Mesendoderm (in vitro differentiated cells): Measurements from ENCODE around the gene RPS6KA2.

Experiments
- DNase-seq: peaks from one replicate; pipeline ENCODE4 v3.0.0; 2013
- H2AK5ac ChIP-seq: 2 replicates; pipeline ENCODE4 v1.6.1; 2013; ENCODE audit warnings: low read length, inconsistent platforms
- H2BK120ac ChIP-seq: 2 replicates; pipeline ENCODE4 v1.6.1; 2013; ENCODE audit warnings: low read depth, mild to moderate bottlenecking, low read length, moderate library complexity, mixed read lengths
- H2BK15ac ChIP-seq: replicated peaks from 2 replicates; pipeline ENCODE4 v1.6.1; 2013; ENCODE audit warnings: low read depth, mild to moderate bottlenecking, moderate library complexity
- H2BK5ac ChIP-seq: 2 replicates; pipeline ENCODE4 v1.6.1; 2013; ENCODE audit warnings: low read length, inconsistent platforms
- H3K18ac ChIP-seq: 2 replicates; pipeline ENCODE4 v1.6.1; 2013; ENCODE audit warnings: mild to moderate bottlenecking, low read length, mixed read lengths
- H3K23ac ChIP-seq: one replicate; pipeline ENCODE4 v1.6.1; 2013; ENCODE audit warnings: low read length
- H3K27ac ChIP-seq: 2 replicates; pipeline ENCODE4 v1.5.1; 2013; ENCODE audit warnings: low read depth, mild to moderate bottlenecking, inconsistent platforms, low read length, moderate library complexity
- H3K27me3 ChIP-seq: 2 replicates; pipeline ENCODE4 v1.6.1; 2013; ENCODE audit warnings: low read length, control low read depth, mild to moderate bottlenecking, inconsistent platforms; ENCODE audit not compliant: insufficient read depth, poor library complexity
- H3K36me3 ChIP-seq: 2 replicates; pipeline ENCODE4 v1.6.1; 2013; ENCODE audit warnings: low read length, inconsistent platforms; ENCODE audit not compliant: control insufficient read depth, insufficient read depth
- H3K4ac ChIP-seq: one replicate; pipeline ENCODE4 v1.6.1; 2013; ENCODE audit warnings: low read depth, mild to moderate bottlenecking, low read length, moderate library complexity
- H3K4me1 ChIP-seq: 2 replicates; pipeline ENCODE4 v1.6.1; 2013; ENCODE audit warnings: low read depth, low read length, inconsistent platforms; ENCODE audit not compliant: control insufficient read depth
- H3K4me2 ChIP-seq: 2 replicates; pipeline ENCODE4 v1.6.1; 2013; ENCODE audit warnings: low read length
- H3K4me3 ChIP-seq: 2 replicates; pipeline ENCODE4 v1.5.1; 2013; ENCODE audit warnings: mild to moderate bottlenecking, low read length
- H3K56ac ChIP-seq: one replicate; pipeline ENCODE4 v1.6.1; 2013; ENCODE audit warnings: low read length
- H3K79me1 ChIP-seq: 2 replicates; pipeline ENCODE4 v1.6.1; 2013; ENCODE audit warnings: low read length, inconsistent platforms
- H3K79me2 ChIP-seq: 2 replicates; pipeline ENCODE4 v1.6.1; 2013; ENCODE audit warnings: mild to moderate bottlenecking, low read length; ENCODE audit not compliant: control insufficient read depth, insufficient read depth
- H3K9ac ChIP-seq: 2 replicates; pipeline ENCODE4 v1.6.1; 2013; ENCODE audit warnings: low read length, inconsistent platforms
- H4K5ac ChIP-seq: one replicate; pipeline ENCODE4 v1.6.1; 2013; ENCODE audit warnings: low read length
- H4K8ac ChIP-seq: one replicate; pipeline ENCODE4 v1.6.1; 2013; ENCODE audit warnings: low read depth, mild to moderate bottlenecking, control low read depth, low read length, moderate library complexity
- WGBS: extraction: QIAGEN DNeasy Blood & Tissue Kit; methylation state at CpG from one replicate; pipeline ENCODE4 v1.1.7; 2013; ENCODE audit warnings: low lambda C conversion rate, missing lambda C conversion rate; ENCODE audit not compliant: insufficient coverage; ENCODE audit errors: extremely low coverage; 5-methylcytosine and 5-hydroxymethylcytosine counted together

RPS6KA2 gene

DNA sequence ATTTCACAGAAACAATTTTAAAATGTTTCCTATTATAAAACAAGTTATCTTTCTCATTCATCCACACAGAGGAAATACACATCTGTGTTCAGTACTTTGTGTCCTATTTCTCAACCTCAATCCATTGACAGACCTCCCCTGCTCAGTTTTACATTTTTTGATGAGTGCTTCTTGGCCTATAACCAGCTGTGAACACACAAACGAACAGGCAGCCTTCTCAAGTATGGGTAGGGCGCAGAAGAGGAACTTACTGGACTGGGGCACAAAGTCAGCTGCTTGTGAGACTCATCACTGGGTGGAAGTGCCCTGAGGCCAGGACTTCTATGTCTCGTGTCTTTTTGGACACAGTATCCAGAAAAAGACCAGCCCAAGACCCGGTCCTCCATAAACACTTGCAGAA, 2.8 kb downstream of the RPS6KA2 start:
- Histone ChIP-seq H3K27me3 (no peaks in the 10 kb centered on the region), H3K79me1 (peaks cover 7% of the 10 kb centered on the region), H4K8ac (no peak overlapping the region), H3K23ac (no peak overlapping the region), H3K18ac (no peak overlapping the region), H3K9ac (no peak overlapping the region), H3K4me2 (no peak overlapping the region), H3K4me3 (no peak overlapping the region), H3K27ac (no peak overlapping the region), H2BK120ac (no peak overlapping the region), H3K4ac (no peak overlapping the region), H3K36me3 (no peaks in the 10 kb centered on the region), H3K4me1 (peaks cover 4% of the 10 kb centered on the region), H2BK15ac (no peak overlapping the region), H2AK5ac (no peak overlapping the region), H2BK5ac (no peak overlapping the region), H4K5ac (no peak overlapping the region), H3K56ac (no peak overlapping the region), H3K79me2 (peaks cover 3% of the 10 kb centered on the region)
- DNase-seq = no peak
- no CpG with 5 or more reads among the region's 4 CpGs for WGBS

DNA sequence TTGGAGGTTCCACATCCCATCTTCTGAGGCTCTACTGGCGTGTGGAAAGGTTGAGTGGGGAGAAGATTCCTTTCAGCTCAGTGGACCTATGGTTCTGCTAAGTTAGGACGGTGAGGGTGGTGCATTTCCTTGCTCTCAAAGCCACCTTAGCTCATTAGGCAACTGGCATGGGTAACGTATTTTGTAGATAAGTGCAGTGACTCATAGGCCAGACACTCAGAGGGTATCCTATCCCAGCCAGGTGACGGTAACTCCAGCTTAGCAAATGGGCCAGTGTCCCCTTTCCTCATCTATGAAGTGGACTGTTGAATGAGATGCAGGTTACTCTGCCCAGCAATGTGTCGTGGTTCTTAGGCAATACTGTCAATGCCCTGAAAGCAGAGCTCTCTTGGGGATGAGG, 3.7 kb downstream of the RPS6KA2 start:
- H3K27ac ChIP-seq = no peak overlapping the region
- H3K56ac ChIP-seq = no peak overlapping the region
- H2BK120ac ChIP-seq = no peak overlapping the region
- no peak overlapping the region for H3K4me2 ChIP-seq
- no peak overlapping the region for H3K4ac ChIP-seq
- H3K4me1 ChIP-seq = peaks cover 4% of the 10 kb centered on the region
- no peak overlapping the region for H3K9ac ChIP-seq
- no peaks in the 10 kb centered on the region for H3K27me3 ChIP-seq
- H4K5ac ChIP-seq = no peak overlapping the region
- DNase-seq = peak; percentile 33
- WGBS = no CpG with 5 or more reads among the region's 5 CpGs
- H2AK5ac ChIP-seq = no peak overlapping the region
- H2BK5ac ChIP-seq = no peak overlapping the region
- no peak overlapping the region for H3K23ac ChIP-seq
- H3K79me1 ChIP-seq = peaks cover 7% of the 10 kb centered on the region
- peaks cover 3% of the 10 kb centered on the region for H3K79me2 ChIP-seq
- H3K18ac ChIP-seq = no peak overlapping the region
- no peak overlapping the region for H3K4me3 ChIP-seq
- no peaks in the 10 kb centered on the region for H3K36me3 ChIP-seq
- no peak overlapping the region for H4K8ac ChIP-seq
- no peak overlapping the region for H2BK15ac ChIP-seq

DNA sequence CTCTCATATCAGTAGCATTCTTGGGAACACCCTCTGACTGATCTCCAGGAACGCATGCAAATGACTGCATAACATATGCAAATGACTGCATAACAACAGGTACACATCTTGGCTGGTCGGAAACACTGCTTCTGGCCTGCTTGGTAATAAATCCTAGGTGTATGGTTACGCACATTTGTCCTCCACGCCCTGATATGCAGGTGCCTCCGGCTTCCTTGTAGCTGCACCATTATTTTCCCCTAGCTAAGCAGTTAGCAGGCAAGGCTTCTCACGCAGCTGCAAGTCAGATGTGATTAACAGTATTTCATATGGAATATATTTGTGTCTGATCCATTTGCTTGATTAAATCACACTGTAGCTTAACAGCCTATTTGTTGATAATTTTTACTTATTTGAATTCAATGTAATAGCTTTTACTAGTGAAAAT, 5.9 kb downstream of the RPS6KA2 start:
- Histone ChIP-seq H2AK5ac (no peak overlapping the region), H4K8ac (no peak overlapping the region), H2BK15ac (no peak overlapping the region), H3K79me1 (peaks cover 10% of the 10 kb centered on the region), H3K9ac (no peak overlapping the region), H3K36me3 (no peaks in the 10 kb centered on the region), H3K56ac (peak overlapping the region; percentile 20), H3K79me2 (peaks cover 9% of the 10 kb centered on the region), H3K4me1 (peaks cover 4% of the 10 kb centered on the region), H2BK120ac (no peak overlapping the region), H3K18ac (no peak overlapping the region), H2BK5ac (no peak overlapping the region), H3K27me3 (no peaks in the 10 kb centered on the region), H3K23ac (no peak overlapping the region), H3K4me2 (no peak overlapping the region), H4K5ac (no peak overlapping the region), H3K27ac (no peak overlapping the region), H3K4ac (no peak overlapping the region), H3K4me3 (no peak overlapping the region)
- peak; percentile 52 for DNase-seq
- WGBS = no CpG with 5 or more reads among the region's 6 CpGs

DNA sequence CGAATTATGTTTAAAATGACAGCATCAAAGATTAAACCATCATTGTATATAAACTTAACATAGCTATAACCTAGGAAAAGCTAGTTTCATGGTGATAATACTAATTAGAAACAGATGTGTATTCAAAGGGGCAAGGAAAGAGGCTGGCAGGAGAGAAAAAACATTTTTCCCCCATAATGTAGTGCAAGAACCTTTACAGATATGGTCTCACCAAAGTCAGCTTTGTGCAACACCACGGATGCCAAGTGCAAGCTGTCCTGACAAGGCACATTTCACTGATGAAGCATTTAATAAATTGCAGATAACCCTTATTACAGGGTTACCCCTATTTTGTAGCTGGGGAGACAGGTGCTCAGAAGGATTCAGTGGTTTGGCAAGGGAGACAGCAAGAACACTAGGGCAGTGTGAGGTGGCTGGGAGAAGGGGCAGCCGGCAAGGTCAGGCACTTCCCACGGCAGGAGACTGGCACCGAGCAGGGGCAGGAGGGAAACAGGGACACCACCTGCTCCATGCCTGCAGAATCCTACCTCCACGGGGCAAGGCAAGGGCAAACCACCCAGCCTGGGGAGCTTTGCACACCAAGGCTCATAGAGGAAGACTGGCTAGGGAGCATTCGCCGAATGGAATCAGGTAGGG, 6.5 kb downstream of the RPS6KA2 start:
- Histone ChIP-seq H3K36me3 (no peaks in the 10 kb centered on the region), H2AK5ac (no peak overlapping the region), H2BK15ac (no peak overlapping the region), H3K4me2 (no peak overlapping the region), H3K9ac (no peak overlapping the region), H3K4ac (no peak overlapping the region), H3K4me3 (no peak overlapping the region), H3K79me1 (peaks cover 10% of the 10 kb centered on the region), H3K27me3 (no peaks in the 10 kb centered on the region), H3K23ac (peak overlapping the region; percentile 19), H3K56ac (peak overlapping the region; percentile 20), H3K18ac (no peak overlapping the region), H4K8ac (no peak overlapping the region), H3K27ac (no peak overlapping the region), H3K79me2 (peaks cover 11% of the 10 kb centered on the region), H2BK5ac (no peak overlapping the region), H4K5ac (no peak overlapping the region), H3K4me1 (peaks cover 5% of the 10 kb centered on the region), H2BK120ac (no peak overlapping the region)
- DNase-seq = no peak
- no CpG with 5 or more reads among the region's 8 CpGs for WGBS

DNA sequence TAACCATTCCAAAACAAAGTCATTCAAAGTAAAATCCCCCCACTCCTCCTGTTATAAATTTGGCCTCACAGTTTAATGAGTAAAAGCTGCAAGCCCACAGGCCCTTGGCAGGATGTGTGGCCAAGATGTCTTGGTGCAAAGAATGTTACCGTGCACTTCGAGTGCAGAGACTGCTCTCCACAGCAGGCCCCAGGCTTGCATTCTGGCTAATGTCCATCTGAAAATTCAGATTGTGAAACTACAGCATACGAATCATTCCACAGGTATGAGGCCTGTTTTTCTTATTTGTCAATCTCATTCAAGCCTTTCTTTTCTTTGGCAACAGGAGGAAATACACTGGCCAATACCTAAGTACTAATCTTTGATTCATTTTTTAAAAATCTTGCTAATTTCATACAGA, 7.1 kb downstream of the RPS6KA2 start:
- Histone ChIP-seq H3K9ac (no peak overlapping the region), H2BK15ac (no peak overlapping the region), H3K18ac (no peak overlapping the region), H3K4ac (no peak overlapping the region), H3K4me3 (no peak overlapping the region), H4K5ac (no peak overlapping the region), H3K27me3 (no peaks in the 10 kb centered on the region), H2BK5ac (no peak overlapping the region), H3K79me1 (peaks cover 12% of the 10 kb centered on the region), H2AK5ac (no peak overlapping the region), H4K8ac (no peak overlapping the region), H3K36me3 (no peaks in the 10 kb centered on the region), H3K4me2 (no peak overlapping the region), H2BK120ac (no peak overlapping the region), H3K27ac (no peak overlapping the region), H3K23ac (no peak overlapping the region), H3K4me1 (peaks cover 8% of the 10 kb centered on the region), H3K56ac (no peak overlapping the region), H3K79me2 (peaks cover 12% of the 10 kb centered on the region)
- WGBS = no CpG with 5 or more reads among the region's 3 CpGs
- DNase-seq = no peak
